PC-3 (cell line): ENCODE results near the gene BATF3. TPM values are rescaled to one million over a fixed set of nuclear protein-coding genes. Genes with fewer than 3 reads are reported as not detected.

Experiments
- ATAC-seq: fragments of 200-7000 bp; cut with Tn5 transposase; 2 replicates; pipeline ENCODE4 v1.9.1; 2020; ENCODE audit warnings: mild to moderate bottlenecking, moderate library complexity
- BruUV-seq: library from RNA; stranded (reverse); fragments of 400-500 nt; replicated peaks from 2 replicates; lab custom pipeline; 2021; lab: Mats Ljungman, UMichigan
- CTCF ChIA-PET: fragments of 300-600 bp; sonication (Branson Sonifier 250); formaldehyde crosslinking; loops from one replicate; lab custom pipeline; 2022; ENCODE audit warnings: antibody characterized with exemption; lab: Charles Lee
- POLR2A ChIA-PET: fragments of 300-600 bp; sonication (Branson Sonifier 250); formaldehyde crosslinking; loops from one replicate; lab custom pipeline; 2022; ENCODE audit warnings: antibody characterized with exemption; ENCODE audit not compliant: unreplicated experiment; lab: Charles Lee
- DNase-seq: peaks from one replicate; pipeline ENCODE4 v3.0.0-alpha.2; 2015
- H2AFZ ChIP-seq: fragments of 300-600 bp; sonication (generic); 2 replicates; pipeline ENCODE4 v1.6.0; 2016; ENCODE audit warnings: antibody characterized with exemption, low read length
- H3F3A ChIP-seq: fragments of 300-600 bp; sonication (generic); one replicate; pipeline ENCODE4 v1.6.0; 2017; ENCODE audit warnings: antibody characterized with exemption, low read length, control low read depth, mild to moderate bottlenecking; ENCODE audit not compliant: unreplicated experiment
- H3K27ac ChIP-seq: fragments of 300-600 bp; sonication (generic); 2 replicates; pipeline ENCODE4 v1.5.1; 2016; ENCODE audit warnings: mild to moderate bottlenecking, low read length
- H3K27me3 ChIP-seq: fragments of 300-600 bp; sonication (generic); 2 replicates; pipeline ENCODE4 v1.6.1; 2016; ENCODE audit warnings: low read length, mixed read lengths
- H3K36me3 ChIP-seq: fragments of 300-600 bp; sonication (generic); 2 replicates; pipeline ENCODE4 v1.6.1; 2016; ENCODE audit warnings: low read depth, mixed run types, low read length, mixed read lengths
- H3K4me1 ChIP-seq: fragments of 300-600 bp; sonication (generic); 2 replicates; pipeline ENCODE4 v1.5.1; 2016; ENCODE audit warnings: low read length; ENCODE audit not compliant: insufficient read depth
- H3K4me2 ChIP-seq: fragments of 300-600 bp; sonication (generic); 2 replicates; pipeline ENCODE4 v1.6.0; 2016; ENCODE audit warnings: low read length
- H3K4me3 ChIP-seq: fragments of 300-600 bp; sonication (generic); 2 replicates; pipeline ENCODE4 v1.5.1; 2016; ENCODE audit warnings: mild to moderate bottlenecking, low read length, mixed read lengths
- H3K79me2 ChIP-seq: fragments of 300-600 bp; sonication (generic); 2 replicates; pipeline ENCODE4 v1.6.1; 2017; ENCODE audit warnings: low read length, mixed read lengths
- H3K9ac ChIP-seq: fragments of 300-600 bp; sonication (generic); 2 replicates; pipeline ENCODE4 v1.6.0; 2016; ENCODE audit warnings: mild to moderate bottlenecking, low read length
- H3K9me2 ChIP-seq: fragments of 300-600 bp; sonication (generic); replicated peaks from 2 replicates; pipeline ENCODE4 v1.6.1; 2016; ENCODE audit warnings: mixed run types, low read length, mixed read lengths
- H3K9me3 ChIP-seq: fragments of 300-600 bp; sonication (generic); 2 replicates; pipeline ENCODE4 v1.6.1; 2016; ENCODE audit warnings: low read length, mixed read lengths
- H4K20me1 ChIP-seq: fragments of 300-600 bp; sonication (generic); 2 replicates; pipeline ENCODE4 v1.6.1; 2016; ENCODE audit warnings: low read length, mixed read lengths
- EZH2 ChIP-seq: fragments of 300-600 bp; sonication (generic); IDR thresholded peaks from one replicate; pipeline ENCODE4 v1.6.1; 2017; ENCODE audit warnings: antibody characterized with exemption, mild to moderate bottlenecking, low read length; ENCODE audit not compliant: unreplicated experiment
- EZH2phosphoT487 ChIP-seq: fragments of 300-600 bp; sonication (generic); IDR thresholded peaks from 2 replicates; pipeline ENCODE4 v1.6.1; 2018; ENCODE audit warnings: mild to moderate bottlenecking, antibody characterized with exemption, low read length, borderline replicate concordance
- intact Hi-C: fragments of 100-400 bp; cut with micrococcal nuclease; formaldehyde crosslinking; loops from 2 replicates; pipeline ENCODE4 v1.9.0; 2023
- total RNA-seq: library from RNA; depleted of rRNA; stranded (reverse); fragments of >200 nt; gene quantifications from 2 replicates; pipeline ENCODE4 v1.2.3, GENCODE V29; 2014
- TF ChIP-seq, protein P1 (sequence below): fragments of 300-600 bp; sonication (generic); conservative IDR thresholded peaks from 2 replicates; pipeline ENCODE4 v1.5.1; 2017; ENCODE audit warnings: antibody characterized with exemption, low read depth, mild to moderate bottlenecking, low read length

The BATF3 gene
- total RNA-seq, 1 experiment from 2014 or later, result 4.3 TPM

DNA sequence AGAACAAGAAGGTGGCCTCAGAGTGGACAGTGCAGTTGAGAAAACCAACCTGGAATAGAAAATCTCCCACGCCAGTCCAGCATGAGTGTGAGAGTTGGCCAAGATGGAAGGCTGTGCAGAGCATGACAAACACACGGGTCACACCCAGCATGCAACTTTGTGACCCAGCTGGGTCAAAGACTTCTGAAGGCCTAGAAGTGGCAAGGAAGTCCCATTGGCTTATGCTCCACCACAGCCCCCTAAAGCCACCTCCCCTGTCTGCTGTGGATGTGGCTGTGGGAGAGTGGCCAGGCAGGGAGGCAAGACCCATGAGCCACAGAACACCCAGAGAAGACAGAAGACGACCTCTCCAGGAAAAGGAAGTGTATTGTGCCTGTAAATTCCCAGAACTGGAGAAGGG, 13.6 kb downstream of the BATF3 start:
- no peaks in the 10 kb centered on the region for H3K9me3 ChIP-seq
- no peak overlapping the region for H2AFZ ChIP-seq
- no peaks in the 10 kb centered on the region for H3K4me1 ChIP-seq
- peaks cover 33% of the 10 kb centered on the region; the same call in 1 of the 2 replicates for H3K27me3 ChIP-seq
- ATAC-seq, result no peak
- no peaks in the 10 kb centered on the region for H3K36me3 ChIP-seq
- intact Hi-C loops, result no loop called here
- H3K4me2 ChIP-seq, result no peak overlapping the region
- H3K27ac ChIP-seq, result no peak overlapping the region
- H3K4me3 ChIP-seq, result no peak overlapping the region
- H3K9ac ChIP-seq, result no peak overlapping the region
- CTCF ChIA-PET, result no interaction called here
- no TSS peak for BruUV-seq
- no peaks in the 10 kb centered on the region for H3K79me2 ChIP-seq
- no peak for DNase-seq
- no peaks in the 10 kb centered on the region for H3F3A ChIP-seq
- H3K9me2 ChIP-seq, result no peaks in the 10 kb centered on the region
- TF ChIP-seq, protein P1, sequence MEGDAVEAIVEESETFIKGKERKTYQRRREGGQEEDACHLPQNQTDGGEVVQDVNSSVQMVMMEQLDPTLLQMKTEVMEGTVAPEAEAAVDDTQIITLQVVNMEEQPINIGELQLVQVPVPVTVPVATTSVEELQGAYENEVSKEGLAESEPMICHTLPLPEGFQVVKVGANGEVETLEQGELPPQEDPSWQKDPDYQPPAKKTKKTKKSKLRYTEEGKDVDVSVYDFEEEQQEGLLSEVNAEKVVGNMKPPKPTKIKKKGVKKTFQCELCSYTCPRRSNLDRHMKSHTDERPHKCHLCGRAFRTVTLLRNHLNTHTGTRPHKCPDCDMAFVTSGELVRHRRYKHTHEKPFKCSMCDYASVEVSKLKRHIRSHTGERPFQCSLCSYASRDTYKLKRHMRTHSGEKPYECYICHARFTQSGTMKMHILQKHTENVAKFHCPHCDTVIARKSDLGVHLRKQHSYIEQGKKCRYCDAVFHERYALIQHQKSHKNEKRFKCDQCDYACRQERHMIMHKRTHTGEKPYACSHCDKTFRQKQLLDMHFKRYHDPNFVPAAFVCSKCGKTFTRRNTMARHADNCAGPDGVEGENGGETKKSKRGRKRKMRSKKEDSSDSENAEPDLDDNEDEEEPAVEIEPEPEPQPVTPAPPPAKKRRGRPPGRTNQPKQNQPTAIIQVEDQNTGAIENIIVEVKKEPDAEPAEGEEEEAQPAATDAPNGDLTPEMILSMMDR, result no peak
- TF ChIP-seq EZH2 (no peak), EZH2phosphoT487 (no peak)
- POLR2A ChIA-PET, result no interaction called here
- H4K20me1 ChIP-seq, result no peaks in the 10 kb centered on the region

GRCh38 chr1:212685429-212685828, 14.2 kb downstream of the BATF3 start:
- Histone ChIP-seq H3K4me2 (no peak overlapping the region), H4K20me1 (no peaks in the 10 kb centered on the region), H2AFZ (no peak overlapping the region), H3K9me3 (no peaks in the 10 kb centered on the region), H3K27ac (no peak overlapping the region), H3K36me3 (no peaks in the 10 kb centered on the region), H3K4me1 (no peaks in the 10 kb centered on the region), H3K9me2 (no peaks in the 10 kb centered on the region), H3K79me2 (no peaks in the 10 kb centered on the region), H3F3A (no peaks in the 10 kb centered on the region), H3K4me3 (no peak overlapping the region), H3K27me3 (peaks cover 31% of the 10 kb centered on the region; the same call in 1 of the 2 replicates), H3K9ac (no peak overlapping the region)
- ATAC-seq (no peak), DNase-seq (no peak)
- POLR2A ChIA-PET, result no interaction called here
- no peak for TF ChIP-seq EZH2phosphoT487
- no peak for TF ChIP-seq EZH2
- TF ChIP-seq, protein P1, result no peak
- CTCF ChIA-PET, result no interaction called here
- BruUV-seq, result no TSS peak
- intact Hi-C loops, result no loop called here

DNA sequence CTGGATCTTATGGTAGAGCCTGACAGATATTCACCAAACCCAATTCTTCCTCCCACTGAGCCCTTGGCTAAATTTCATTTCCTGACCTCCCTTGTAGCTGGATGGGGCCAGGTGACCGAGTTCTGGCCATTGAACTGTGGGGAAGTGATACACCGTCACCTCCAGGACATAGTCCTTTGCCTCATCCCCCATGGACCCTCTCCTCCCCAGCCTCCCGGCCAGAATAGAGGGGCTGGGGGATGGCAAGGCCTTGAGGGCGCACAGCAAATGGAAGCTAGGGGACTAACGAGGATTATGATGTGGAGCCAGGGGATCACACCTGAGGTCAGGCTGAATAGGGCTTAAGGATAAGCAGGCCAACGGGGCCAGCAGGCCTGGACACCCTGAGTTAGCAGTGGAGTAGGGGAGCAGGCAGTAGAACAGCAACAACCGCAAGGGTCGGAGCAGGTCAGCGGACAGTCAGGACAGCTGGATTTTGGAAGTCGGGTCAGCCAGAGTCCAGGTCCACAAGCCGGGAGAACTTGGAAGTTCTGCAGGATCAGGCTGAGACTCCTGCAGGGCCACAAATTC, 15.0 kb downstream of the BATF3 start:
- TF ChIP-seq, protein P1, result no peak
- TF ChIP-seq EZH2, result no peak
- no peak for TF ChIP-seq EZH2phosphoT487
- ChIA-PET POLR2A (no interaction called here), CTCF (no interaction called here)
- Histone ChIP-seq H3K36me3 (no peaks in the 10 kb centered on the region), H3K79me2 (no peaks in the 10 kb centered on the region), H3K9me2 (no peaks in the 10 kb centered on the region), H3K9ac (no peak overlapping the region), H4K20me1 (no peaks in the 10 kb centered on the region), H3K4me3 (no peak overlapping the region), H3K4me2 (no peak overlapping the region), H2AFZ (no peak overlapping the region), H3F3A (no peaks in the 10 kb centered on the region), H3K27me3 (peaks cover 23% of the 10 kb centered on the region; the same call in 1 of the 2 replicates), H3K27ac (no peak overlapping the region), H3K4me1 (no peaks in the 10 kb centered on the region), H3K9me3 (no peaks in the 10 kb centered on the region)
- ATAC-seq (no peak), DNase-seq (no peak)
- intact Hi-C loops, result no loop called here
- no TSS peak for BruUV-seq
